ENCODE measurements around the gene NFE2L1.
A peak's percentile ranks its signal among the peaks of the same experiment; 100 is the strongest.

NFE2L1 gene

GRCh38 chr17:48048384-48049126, 396 bp downstream of the NFE2L1 start:
- DNase-seq (ENCODE audit: extremely low read depth, insufficient read length), result no peak
- peak overlapping the region; percentile 97 for H3K4me3 ChIP-seq (replicated peaks; ENCODE audit: low read depth, low read length)
- H3K36me3 ChIP-seq (ENCODE audit: control insufficient read depth, insufficient read depth, low read length), result peaks cover 16% of the 10 kb centered on the region
- TF ChIP-seq CTCF (IDR thresholded peaks at IDR 0.05; ENCODE audit: insufficient read depth, low read length, poor library complexity, severe bottlenecking), result no peak
- H3K27me3 ChIP-seq (replicated peaks; ENCODE audit: control insufficient read depth, insufficient read depth, low read length), result no peaks in the 10 kb centered on the region

- Histone ChIP-seq H3K4me3 (replicated peaks; ENCODE audit: low read depth, low read length) (no peak overlapping the region; the same call in 1 of the 2 replicates), H3K36me3 (ENCODE audit: control insufficient read depth, insufficient read depth, low read length) (peaks cover 17% of the 10 kb centered on the region), H3K27me3 (replicated peaks; ENCODE audit: control insufficient read depth, insufficient read depth, low read length) (no peaks in the 10 kb centered on the region)
- TF ChIP-seq CTCF (IDR thresholded peaks at IDR 0.05; ENCODE audit: insufficient read depth, low read length, poor library complexity, severe bottlenecking), result no peak
- no peak for DNase-seq (ENCODE audit: extremely low read depth, insufficient read length)
These were observed 3.1 kb downstream of the NFE2L1 start for GRCh38 chr17:48051283-48051682.

GRCh38 chr17:48051706-48052486, 3.7 kb downstream of the NFE2L1 start:
- peak overlapping the region; percentile 24; the same call in 1 of the 2 replicates for H3K4me3 ChIP-seq (replicated peaks; ENCODE audit: low read depth, low read length)
- H3K27me3 ChIP-seq (replicated peaks; ENCODE audit: control insufficient read depth, insufficient read depth, low read length), result no peaks in the 10 kb centered on the region
- H3K36me3 ChIP-seq (ENCODE audit: control insufficient read depth, insufficient read depth, low read length), result peaks cover 22% of the 10 kb centered on the region
- TF ChIP-seq CTCF (IDR thresholded peaks at IDR 0.05; ENCODE audit: insufficient read depth, low read length, poor library complexity, severe bottlenecking), result no peak
- DNase-seq (ENCODE audit: extremely low read depth, insufficient read length), result no peak

GRCh38 chr17:48052956-48053757, 5.0 kb downstream of the NFE2L1 start:
- no peaks in the 10 kb centered on the region for H3K27me3 ChIP-seq (replicated peaks; ENCODE audit: control insufficient read depth, insufficient read depth, low read length)
- TF ChIP-seq CTCF (IDR thresholded peaks at IDR 0.05; ENCODE audit: insufficient read depth, low read length, poor library complexity, severe bottlenecking), result no peak
- H3K36me3 ChIP-seq (ENCODE audit: control insufficient read depth, insufficient read depth, low read length), result peaks cover 34% of the 10 kb centered on the region
- DNase-seq (ENCODE audit: extremely low read depth, insufficient read length), result no peak
- peak overlapping the region; percentile 6; the same call in 1 of the 2 replicates for H3K4me3 ChIP-seq (replicated peaks; ENCODE audit: low read depth, low read length)

- H3K27me3 ChIP-seq (replicated peaks; ENCODE audit: control insufficient read depth, insufficient read depth, low read length), result no peaks in the 10 kb centered on the region
- H3K36me3 ChIP-seq (ENCODE audit: control insufficient read depth, insufficient read depth, low read length), result peaks cover 40% of the 10 kb centered on the region
- no peak overlapping the region for H3K4me3 ChIP-seq (replicated peaks; ENCODE audit: low read depth, low read length)
- DNase-seq (ENCODE audit: extremely low read depth, insufficient read length), result no peak
- TF ChIP-seq CTCF (IDR thresholded peaks at IDR 0.05; ENCODE audit: insufficient read depth, low read length, poor library complexity, severe bottlenecking), result no peak
These were observed 5.6 kb downstream of the NFE2L1 start for GRCh38 chr17:48053758-48054237.
